ENCODE measurements around the gene ANKRD13B. TPM values are rescaled to one million over a fixed set of nuclear protein-coding genes. Genes with fewer than 3 reads are reported as not detected.

Gene ANKRD13B
- total and polyA plus RNA-seq, 2 of the 13 experiments (the other 11 are each of a cell fraction or from before 2014, with no cell fraction given) = 1.7 to 1.8 TPM

- Histone ChIP-seq H3K36me3 (replicated peaks in 1 of 2; ENCODE audit: control insufficient read depth in 1 of 2, insufficient read depth in 2 of 2, low read length in 2 of 2) (no peaks in the 10 kb centered on the region), H3K27ac (ENCODE audit: extremely low read length, insufficient read depth, low read length) (no peak overlapping the region), H3K9me3 (ENCODE audit: low read length) (no peaks in the 10 kb centered on the region), H4K20me1 (ENCODE audit: insufficient read depth, low read length) (no peaks in the 10 kb centered on the region), H2AFZ (ENCODE audit: low read length) (no peak overlapping the region), H3K4me1 (ENCODE audit: insufficient read depth, low read length) (peaks cover 13% of the 10 kb centered on the region), H3K27me3 (ENCODE audit: control insufficient read depth in 1 of 2, insufficient read depth in 2 of 2, low read length in 2 of 2) (peaks cover 6 to 9% of the 10 kb centered on the region in 2 experiments; a peak in 3 of 5 replicates), H3K9ac (ENCODE audit: insufficient read depth, low read depth, low read length) (no peak overlapping the region), H3K79me2 (ENCODE audit: insufficient read depth, low read length) (no peaks in the 10 kb centered on the region), H3K4me3 (replicated peaks in 1 of 3; ENCODE audit: insufficient read depth in 1 of 3, low read depth in 2 of 3, low read length in 3 of 3) (no peak overlapping the region), H3K4me2 (ENCODE audit: low read depth, low read length) (no peak overlapping the region; the same call in 1 of the 2 replicates)
- no peak for ATAC-seq
- FAIRE-seq = no peak
- 90% methylated on average over 6 of the region's 15 CpGs for WGBS (ENCODE audit: low lambda C conversion rate)
- DNase-seq (ENCODE audit: low spot score) = no peak
- in situ Hi-C loops (cut with HindIII; ENCODE audit: extremely low pct_ligation_motif_present, low pct_unique_long_range_greater_than_20kb) (no loop called here), intact Hi-C loops (cut with micrococcal nuclease; ENCODE audit: unreplicated experiment) (no loop called here)
- ChIA-PET CTCF (ENCODE audit: low intra/inter-chr PET ratio, low total read pairs) (no interaction called here), POLR2A (no interaction called here)
- no TSS peak for BruUV-seq (replicated peaks)
- no peak for TF ChIP-seq ADNP (CRISPR knock-in tag; IDR thresholded peaks at IDR 0.05)
- no peak for TF ChIP-seq ZC3H4 (CRISPR knock-in tag; IDR thresholded peaks at IDR 0.05; ENCODE audit: borderline replicate concordance)
- no peak for TF ChIP-seq ZMYM4 (CRISPR knock-in tag; IDR thresholded peaks at IDR 0.05)
- no peak for TF ChIP-seq ZNF766 (CRISPR knock-in tag; IDR thresholded peaks at IDR 0.05; ENCODE audit: borderline replicate concordance)
- TF ChIP-seq ZNF253 (CRISPR knock-in tag; IDR thresholded peaks at IDR 0.05; ENCODE audit: borderline replicate concordance) = no peak
- TF ChIP-seq POLR2AphosphoS2 (IDR thresholded peaks at IDR 0.05; ENCODE audit: low read depth, low read length) = no peak
- TF ChIP-seq ZNF569 (CRISPR knock-in tag; IDR thresholded peaks at IDR 0.05; ENCODE audit: borderline replicate concordance) = no peak
- TF ChIP-seq ZNF841 (CRISPR knock-in tag; IDR thresholded peaks at IDR 0.05; ENCODE audit: borderline replicate concordance) = no peak
- no peak for TF ChIP-seq FLYWCH1 (CRISPR knock-in tag; IDR thresholded peaks at IDR 0.05)
- TF ChIP-seq EHMT2 (IDR thresholded peaks at IDR 0.05; ENCODE audit: borderline replicate concordance, low read depth, low read length) = no peak
- TF ChIP-seq ZBTB14 (CRISPR knock-in tag; IDR thresholded peaks at IDR 0.05) = no peak
- no peak for TF ChIP-seq ZZZ3 (CRISPR knock-in tag; IDR thresholded peaks at IDR 0.05; ENCODE audit: borderline replicate concordance)
- no peak for TF ChIP-seq RNF2 (conservative IDR thresholded peaks at IDR 0.05; ENCODE audit: low read depth)
- TF ChIP-seq ZNF883 (CRISPR knock-in tag; IDR thresholded peaks at IDR 0.05; ENCODE audit: not compliant biosample characterization) = no peak
- no peak for TF ChIP-seq DDIT3 (CRISPR knock-in tag; IDR thresholded peaks at IDR 0.05)
- TF ChIP-seq ZNF605 (CRISPR knock-in tag; IDR thresholded peaks at IDR 0.05) = no peak
- TF ChIP-seq CENPX (CRISPR knock-in tag; IDR thresholded peaks at IDR 0.05) = no peak
- no peak for TF ChIP-seq CREM (IDR thresholded peaks at IDR 0.05)
- TF ChIP-seq CREM (CRISPR knock-in tag; IDR thresholded peaks at IDR 0.05) = no peak
These were observed 16.1 kb downstream of the ANKRD13B start for GRCh38 chr17:29608986-29609385.

Measured in HepG2 (cell line).